Measurements from ENCODE around the gene HOXB8. TPM values are rescaled to one million over a fixed set of nuclear protein-coding genes. Genes with fewer than 3 reads are reported as not detected.

The HOXB8 gene
- total RNA-seq, 4 donors from 2014 or later: 1.8 to 21.3 (median 8.9) TPM

- Histone ChIP-seq H3K4me3 (peak overlapping the region in 3 of 4 donors; percentile 2 to 36 (median 16)), H3K27me3 (no peaks in the 10 kb centered on the region), H3K27ac (peak overlapping the region; percentile 89 to 95 (median 92)), H3K9me3 (no peaks in the 10 kb centered on the region), H3K36me3 (no peaks in the 10 kb centered on the region), H3K4me1 (peaks cover 45 to 95% (median 77%) of the 10 kb centered on the region in 4 donors)
- in situ Hi-C loops (cut with MboI; ENCODE audit: low pct_ligation_motif_present in 1 of 4, low pct_unique_long_range_greater_than_20kb in 1 of 4, low sequenced_read_pairs in 3 of 4): no loop called here
- WGBS, 2 donors (ENCODE audit: low coverage in 1 of 2): 49 to 68% methylated on average over 8 to 19 of the region's 19 CpGs
- intact Hi-C loops (cut with DNase I; ENCODE audit: low total_unique reads): no loop called here
- TF ChIP-seq, protein P1, sequence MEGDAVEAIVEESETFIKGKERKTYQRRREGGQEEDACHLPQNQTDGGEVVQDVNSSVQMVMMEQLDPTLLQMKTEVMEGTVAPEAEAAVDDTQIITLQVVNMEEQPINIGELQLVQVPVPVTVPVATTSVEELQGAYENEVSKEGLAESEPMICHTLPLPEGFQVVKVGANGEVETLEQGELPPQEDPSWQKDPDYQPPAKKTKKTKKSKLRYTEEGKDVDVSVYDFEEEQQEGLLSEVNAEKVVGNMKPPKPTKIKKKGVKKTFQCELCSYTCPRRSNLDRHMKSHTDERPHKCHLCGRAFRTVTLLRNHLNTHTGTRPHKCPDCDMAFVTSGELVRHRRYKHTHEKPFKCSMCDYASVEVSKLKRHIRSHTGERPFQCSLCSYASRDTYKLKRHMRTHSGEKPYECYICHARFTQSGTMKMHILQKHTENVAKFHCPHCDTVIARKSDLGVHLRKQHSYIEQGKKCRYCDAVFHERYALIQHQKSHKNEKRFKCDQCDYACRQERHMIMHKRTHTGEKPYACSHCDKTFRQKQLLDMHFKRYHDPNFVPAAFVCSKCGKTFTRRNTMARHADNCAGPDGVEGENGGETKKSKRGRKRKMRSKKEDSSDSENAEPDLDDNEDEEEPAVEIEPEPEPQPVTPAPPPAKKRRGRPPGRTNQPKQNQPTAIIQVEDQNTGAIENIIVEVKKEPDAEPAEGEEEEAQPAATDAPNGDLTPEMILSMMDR (IDR thresholded peaks at IDR 0.05): no peak
- TF ChIP-seq POLR2A (IDR thresholded peaks at IDR 0.05) (no peak), POLR2AphosphoS5 (IDR thresholded peaks at IDR 0.05) (no peak), EP300 (IDR thresholded peaks at IDR 0.05; ENCODE audit: low read depth) (no peak)
- no peak for DNase-seq
Measured at GRCh38 chr17:48570325-48571023, 44.6 kb downstream of the HOXB8 start.

DNA sequence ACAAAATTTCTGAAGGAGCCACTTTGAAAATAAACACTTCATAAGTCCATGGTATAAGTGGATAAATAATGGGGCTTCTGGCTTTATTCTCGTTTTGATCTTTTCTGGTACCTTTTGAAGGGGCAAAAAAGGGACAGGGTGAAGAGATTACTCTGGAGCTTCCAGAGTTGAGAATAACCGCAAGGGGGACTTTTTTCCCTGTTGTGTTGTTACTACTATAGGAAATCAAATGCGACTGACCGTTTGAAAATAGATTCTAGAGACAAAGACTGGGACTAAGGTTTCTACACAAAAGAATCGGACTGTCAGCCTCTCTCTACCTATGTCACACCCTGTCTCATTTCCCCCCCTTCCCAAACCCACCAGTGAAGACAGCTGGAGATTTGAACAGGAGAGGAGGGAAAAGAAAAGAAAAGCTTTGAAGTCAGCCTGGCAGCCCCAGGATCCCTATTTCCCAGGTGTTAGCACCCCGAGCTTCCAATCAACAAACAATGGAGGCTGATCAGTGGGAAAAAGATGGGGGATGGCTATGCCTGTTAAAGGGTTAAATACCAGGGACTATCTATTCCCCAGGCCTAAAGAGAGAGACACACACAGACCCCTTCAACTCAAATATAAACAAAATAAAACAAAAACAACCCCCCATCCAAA, 45.3 kb downstream of the HOXB8 start:
- Histone ChIP-seq H3K27ac (peak overlapping the region; percentile 89 to 95 (median 92)), H3K4me3 (peak overlapping the region in 3 of 4 donors; percentile 2 to 36 (median 16)), H3K4me1 (peaks cover 40 to 95% (median 72%) of the 10 kb centered on the region in 4 donors), H3K27me3 (no peaks in the 10 kb centered on the region), H3K9me3 (no peaks in the 10 kb centered on the region), H3K36me3 (no peaks in the 10 kb centered on the region)
- DNase-seq: no peak
- TF ChIP-seq, protein P1 (IDR thresholded peaks at IDR 0.05): peak in 1 of 5 experiments; percentile 20
- no peak for TF ChIP-seq POLR2AphosphoS5 (IDR thresholded peaks at IDR 0.05)
- intact Hi-C loops (cut with DNase I; ENCODE audit: low total_unique reads): no loop called here
- 49 to 72% methylated on average over 3 to 6 of the region's 6 CpGs for WGBS, 2 donors (ENCODE audit: low coverage in 1 of 2)
- in situ Hi-C loops (cut with MboI; ENCODE audit: low pct_ligation_motif_present in 1 of 4, low pct_unique_long_range_greater_than_20kb in 1 of 4, low sequenced_read_pairs in 3 of 4): no loop called here

- Histone ChIP-seq H3K9me3 (no peaks in the 10 kb centered on the region), H3K27me3 (no peaks in the 10 kb centered on the region), H3K27ac (peak overlapping the region; percentile 89 to 95 (median 92)), H3K36me3 (no peaks in the 10 kb centered on the region), H3K4me1 (peaks cover 35 to 94% (median 69%) of the 10 kb centered on the region in 4 donors), H3K4me3 (peak overlapping the region in 2 of 4 donors; percentile 14 to 36)
- in situ Hi-C loops (cut with MboI; ENCODE audit: low pct_ligation_motif_present in 1 of 4, low pct_unique_long_range_greater_than_20kb in 1 of 4, low sequenced_read_pairs in 3 of 4) (no loop called here), intact Hi-C loops (cut with DNase I; ENCODE audit: low total_unique reads) (no loop called here)
- WGBS, 2 donors (ENCODE audit: low coverage in 1 of 2): 46 to 54% methylated on average over 3 of the region's 3 CpGs
- TF ChIP-seq, protein P1 (IDR thresholded peaks at IDR 0.05): no peak
- TF ChIP-seq POLR2A (IDR thresholded peaks at IDR 0.05) (no peak), EP300 (IDR thresholded peaks at IDR 0.05; ENCODE audit: low read depth) (no peak), POLR2AphosphoS5 (IDR thresholded peaks at IDR 0.05) (no peak)
- no peak for DNase-seq
Measured at GRCh38 chr17:48569240-48569582, 45.9 kb downstream of the HOXB8 start.

DNA sequence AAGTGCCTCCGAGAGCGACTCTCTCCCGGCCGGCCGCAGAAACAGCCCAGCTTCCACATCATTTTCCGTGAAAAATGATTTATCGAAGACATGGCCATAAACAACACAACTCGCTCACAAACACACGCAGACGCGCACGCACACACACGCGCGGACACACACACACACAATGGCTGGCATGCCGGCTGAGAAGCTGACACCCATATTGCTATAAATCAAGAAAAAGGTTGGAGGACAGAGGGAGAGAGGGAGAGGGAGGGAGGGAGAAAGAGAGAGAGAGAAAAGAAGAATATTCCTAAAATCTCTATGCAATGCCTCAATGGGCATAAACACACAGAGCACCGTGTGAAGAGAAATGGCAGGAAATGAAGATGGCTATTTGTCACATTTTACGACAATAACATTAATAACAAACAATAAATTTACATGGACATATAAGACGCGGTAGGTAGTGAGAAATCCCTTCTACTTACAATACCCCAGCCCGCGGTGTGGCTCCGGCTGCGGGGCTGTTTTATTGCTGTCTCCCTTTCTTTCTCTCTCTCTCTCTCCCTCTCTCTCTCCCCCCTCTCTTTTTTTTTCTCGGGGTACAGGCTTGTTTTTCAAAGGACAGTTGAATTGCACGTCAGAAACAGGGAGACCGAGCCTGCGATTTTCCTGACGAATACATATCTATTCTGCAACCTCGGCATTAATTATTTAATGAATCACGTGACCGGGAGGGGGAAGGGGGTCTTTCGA, 46.4 kb downstream of the HOXB8 start:
- H3K4me1 ChIP-seq: peaks cover 35 to 95% (median 71%) of the 10 kb centered on the region in 4 donors
- in situ Hi-C loops (cut with MboI; ENCODE audit: low pct_ligation_motif_present in 1 of 4, low pct_unique_long_range_greater_than_20kb in 1 of 4, low sequenced_read_pairs in 3 of 4) (no loop called here), intact Hi-C loops (cut with DNase I; ENCODE audit: low total_unique reads) (no loop called here)
- 45 to 52% methylated on average over 15 to 33 of the region's 33 CpGs for WGBS, 2 donors (ENCODE audit: low coverage in 1 of 2)
- H3K36me3 ChIP-seq: no peaks in the 10 kb centered on the region
- DNase-seq: no peak
- TF ChIP-seq EP300 (IDR thresholded peaks at IDR 0.05; ENCODE audit: low read depth): no peak
- peak in 2 of 3 donors; percentile 19 to 30 for TF ChIP-seq POLR2AphosphoS5 (IDR thresholded peaks at IDR 0.05)
- peak overlapping the region in 2 of 4 donors; percentile 14 to 36 for H3K4me3 ChIP-seq
- H3K27ac ChIP-seq: peak overlapping the region; percentile 89 to 95 (median 92)
- H3K27me3 ChIP-seq: no peaks in the 10 kb centered on the region
- no peaks in the 10 kb centered on the region for H3K9me3 ChIP-seq
